Right atrium auricular region (tissue), 2 donors: ENCODE results near the gene ZFP1. TPM values are rescaled to one million over a fixed set of nuclear protein-coding genes. Genes with fewer than 3 reads are reported as not detected.

Source experiments
- DNase-seq: peaks from one replicate; pipeline ENCODE4 v3.0.0-alpha.2; 2019; ENCODE audit warnings: low spot score
- H3K27ac ChIP-seq, 2 donors: fragments of 200-600 bp; sonication (generic); 1 replicate in 1 of 2; 2 replicates in 1 of 2; pipeline ENCODE4 v1.5.1; 2016 to 2019
- H3K27me3 ChIP-seq, 2 donors: fragments of 200-600 bp; sonication (generic); one replicate each; pipeline versions ENCODE4 v1.5.1 to v1.6.0; 2017 to 2019
- H3K36me3 ChIP-seq: fragments of 200-600 bp; sonication (generic); one replicate; pipeline ENCODE4 v1.5.1; 2016
- H3K4me1 ChIP-seq, 2 donors: fragments of 200-600 bp; sonication (generic); one replicate each; pipeline versions ENCODE4 v1.5.1 to v1.6.0; 2017 to 2019
- H3K4me3 ChIP-seq, 2 donors: fragments of 200-600 bp; sonication (generic); 1 replicate in 1 of 2; 2 replicates in 1 of 2; pipeline ENCODE4 v1.5.1; 2017 to 2019; ENCODE audit warnings: mild to moderate bottlenecking in 1 of 2, moderate library complexity in 1 of 2
- H3K9me3 ChIP-seq, 2 donors: fragments of 200-600 bp; sonication (generic); one replicate each; pipeline ENCODE4 v1.5.1; 2019
- CTCF ChIP-seq, 2 donors: fragments of 200-600 bp; sonication (generic); IDR thresholded peaks; one replicate each; pipeline ENCODE4 v1.5.1; 2019; ENCODE audit warnings: antibody characterized with exemption in 2 of 2
- total RNA-seq, 2 donors: library from RNA; depleted of rRNA; stranded (reverse); fragments of >200 nt; gene quantifications; one replicate each; pipeline ENCODE4 v1.1.0, GENCODE V29; 2016

The ZFP1 gene
- total RNA-seq, 2 donors from 2014 or later = 8.6 to 8.8 TPM

DNA sequence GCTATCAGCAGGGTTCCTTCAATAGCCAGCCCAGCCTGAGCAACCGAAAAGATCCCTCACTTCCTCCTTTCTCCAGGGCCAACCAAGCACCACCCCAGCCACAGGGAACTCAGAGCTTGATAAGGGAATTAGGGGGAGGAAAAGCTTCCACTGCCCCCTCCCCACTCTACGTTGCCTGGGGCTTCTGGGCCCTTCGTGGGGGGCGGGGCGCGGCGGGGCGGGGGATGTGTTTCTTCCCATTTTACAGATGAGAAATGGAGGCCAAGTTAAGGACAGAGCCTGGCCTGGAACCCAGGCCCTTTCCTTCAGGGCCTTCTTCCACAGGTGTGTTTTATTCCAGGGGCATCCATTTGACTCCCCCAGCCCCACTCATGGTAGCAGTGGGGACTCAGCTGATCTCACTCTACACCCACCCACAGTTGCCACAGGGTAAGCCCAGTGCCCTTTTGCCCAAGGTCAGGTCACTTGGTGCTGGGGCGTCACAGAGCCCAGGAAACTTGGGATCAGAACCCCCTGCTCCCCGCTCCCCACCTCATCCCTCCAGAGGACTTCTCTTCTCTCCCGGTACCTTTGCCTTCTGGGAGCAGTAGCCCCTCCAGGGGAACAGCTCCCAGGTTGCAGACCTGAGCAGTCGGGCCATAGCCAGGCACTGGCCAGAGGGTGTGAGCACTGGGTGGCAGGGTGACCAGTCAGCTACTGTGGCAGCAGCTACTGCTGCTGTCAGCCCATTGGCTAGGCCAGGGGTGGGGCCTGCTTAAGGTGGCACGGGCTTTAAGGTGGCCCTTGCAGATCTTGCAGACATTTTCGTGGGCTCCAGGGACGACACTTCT lies 32.0 kb upstream of the ZFP1 start, which contains the start of gene LDHD:
Gene LDHD, minus strand, starts transcription at position 700 of the 830 bp plus-strand sequence. Its CDS starts 60 bp downstream, at position 640.
- Histone ChIP-seq H3K27ac (peak within 1 kb of the TSS; percentile 72 to 74), H3K9me3 (peaks cover 0 to 6% of the 10 kb centered on the region in 2 donors), H3K27me3 (no peaks in the 10 kb centered on the region), H3K4me3 (peak within 1 kb of the TSS; percentile 56 to 59), H3K4me1 (peaks cover 0 to 41% of the 10 kb centered on the region in 2 donors), H3K36me3 (no peaks in the 10 kb centered on the region)
- no peak for TF ChIP-seq CTCF (IDR thresholded peaks at IDR 0.05)
- peak; percentile 90 for DNase-seq

- peaks cover 0 to 12% of the 10 kb centered on the region in 2 donors for H3K9me3 ChIP-seq
- H3K4me3 ChIP-seq = peak overlapping the region in 1 of 2 donors; percentile 59
- H3K27me3 ChIP-seq = no peaks in the 10 kb centered on the region
Observed at GRCh38 chr16:75116911-75117245, 31.4 kb upstream of the ZFP1 start.

GRCh38 chr16:75118943-75119539 lies 29.3 kb upstream of the ZFP1 start:
- H3K36me3 ChIP-seq = no peaks in the 10 kb centered on the region
- TF ChIP-seq CTCF (IDR thresholded peaks at IDR 0.05) = no peak
- H3K9me3 ChIP-seq = peaks cover 0 to 22% of the 10 kb centered on the region in 2 donors
- no peaks in the 10 kb centered on the region for H3K27me3 ChIP-seq
- no peak overlapping the region for H3K27ac ChIP-seq
- no peak for DNase-seq
- H3K4me3 ChIP-seq = no peak overlapping the region
- peaks cover 0 to 20% of the 10 kb centered on the region in 2 donors for H3K4me1 ChIP-seq

More at GRCh38 chr16:75116911-75117245, 31.4 kb upstream of the ZFP1 start:
- DNase-seq = no peak
- peak overlapping the region; percentile 72 to 74 for H3K27ac ChIP-seq
- peaks cover 0 to 35% of the 10 kb centered on the region in 2 donors for H3K4me1 ChIP-seq
- no peaks in the 10 kb centered on the region for H3K36me3 ChIP-seq
- no peak for TF ChIP-seq CTCF (IDR thresholded peaks at IDR 0.05)

GRCh38 chr16:75120253-75120652 lies 28.1 kb upstream of the ZFP1 start:
- no peaks in the 10 kb centered on the region for H3K36me3 ChIP-seq
- H3K27ac ChIP-seq = no peak overlapping the region
- H3K4me1 ChIP-seq = peaks cover 0 to 17% of the 10 kb centered on the region in 2 donors
- no peak for TF ChIP-seq CTCF (IDR thresholded peaks at IDR 0.05)
- peaks cover 0 to 22% of the 10 kb centered on the region in 2 donors for H3K9me3 ChIP-seq
- DNase-seq = no peak
- no peaks in the 10 kb centered on the region for H3K27me3 ChIP-seq
- no peak overlapping the region for H3K4me3 ChIP-seq

DNA sequence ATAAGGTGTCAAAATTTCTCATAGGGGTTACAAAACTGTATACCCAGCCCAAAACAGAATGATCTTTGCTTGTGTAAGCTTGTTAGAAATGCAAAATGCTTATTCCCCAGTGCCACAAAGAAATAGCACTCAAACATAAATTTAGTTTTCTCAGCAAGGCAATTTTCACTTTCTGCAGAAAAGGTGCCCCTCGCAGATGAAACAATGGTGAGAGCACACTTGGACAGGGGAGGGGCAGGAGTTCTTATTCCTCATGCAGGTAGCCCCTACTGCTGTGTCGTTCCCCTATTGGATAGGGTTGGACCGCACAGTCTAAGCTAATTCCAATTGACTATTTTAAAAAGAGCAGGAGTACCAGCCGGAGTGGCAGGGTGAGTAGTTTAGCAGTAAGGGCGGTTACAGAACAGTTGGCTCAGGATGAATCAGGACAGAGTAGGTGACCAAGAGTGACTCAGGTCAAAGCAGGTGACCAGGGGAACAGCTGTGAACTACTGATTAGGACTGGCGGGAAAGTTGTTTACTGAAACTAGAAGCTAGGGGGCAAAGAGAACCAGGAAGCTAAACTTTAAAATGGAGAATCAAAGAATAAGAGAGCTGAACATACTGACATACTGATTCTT lies 26.3 kb upstream of the ZFP1 start:
- Histone ChIP-seq H3K36me3 (no peaks in the 10 kb centered on the region), H3K27ac (no peak overlapping the region), H3K4me3 (no peak overlapping the region), H3K4me1 (no peaks in the 10 kb centered on the region), H3K9me3 (peaks cover 0 to 22% of the 10 kb centered on the region in 2 donors), H3K27me3 (no peaks in the 10 kb centered on the region)
- no peak for TF ChIP-seq CTCF (IDR thresholded peaks at IDR 0.05)
- DNase-seq = no peak
